Activated CD8-positive, alpha-beta memory T cell treated with anti-CD3 and anti-CD28 coated beads, Interleukin-2, amount 50 U/mL, for 48 hours (primary cell): Measurements from ENCODE around the gene GTF2A1.
"Not testable (repeated sequence)": the region's sequence is repeated elsewhere in the genome, so short reads cannot be mapped to it uniquely, and the experiment has no call there.

Experiments
- DNase-seq: peaks from one replicate; pipeline ENCODE4 v3.0.0-alpha.2; 2020

Gene GTF2A1

GRCh38 chr14:81220830-81221578 is at the start of gene GTF2A1:
Gene GTF2A1 (minus strand): TSS chr14:81220959. CDS start chr14:81220518, 441 bp downstream.
- DNase-seq = peak; percentile 95

DNA sequence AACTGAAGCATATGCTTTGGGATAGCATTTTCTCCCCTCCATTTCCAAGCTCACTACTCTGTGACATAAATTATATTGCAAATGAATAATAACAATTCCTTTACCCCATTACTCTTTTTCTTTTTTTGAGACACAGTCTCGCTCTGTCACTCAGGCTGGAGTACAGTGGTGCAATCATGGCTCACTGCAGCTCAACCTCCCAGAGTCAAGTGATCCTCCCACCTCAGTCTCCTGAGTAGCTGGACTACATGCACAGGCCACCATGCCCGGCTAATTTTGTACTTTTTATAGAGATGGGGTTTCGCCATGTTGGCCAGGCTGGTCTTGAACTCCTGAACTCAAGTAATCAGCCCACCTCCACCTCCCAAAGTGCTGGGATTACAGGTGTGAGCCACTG is 49.2 kb upstream of the GTF2A1 start:
- no peak for DNase-seq

DNA sequence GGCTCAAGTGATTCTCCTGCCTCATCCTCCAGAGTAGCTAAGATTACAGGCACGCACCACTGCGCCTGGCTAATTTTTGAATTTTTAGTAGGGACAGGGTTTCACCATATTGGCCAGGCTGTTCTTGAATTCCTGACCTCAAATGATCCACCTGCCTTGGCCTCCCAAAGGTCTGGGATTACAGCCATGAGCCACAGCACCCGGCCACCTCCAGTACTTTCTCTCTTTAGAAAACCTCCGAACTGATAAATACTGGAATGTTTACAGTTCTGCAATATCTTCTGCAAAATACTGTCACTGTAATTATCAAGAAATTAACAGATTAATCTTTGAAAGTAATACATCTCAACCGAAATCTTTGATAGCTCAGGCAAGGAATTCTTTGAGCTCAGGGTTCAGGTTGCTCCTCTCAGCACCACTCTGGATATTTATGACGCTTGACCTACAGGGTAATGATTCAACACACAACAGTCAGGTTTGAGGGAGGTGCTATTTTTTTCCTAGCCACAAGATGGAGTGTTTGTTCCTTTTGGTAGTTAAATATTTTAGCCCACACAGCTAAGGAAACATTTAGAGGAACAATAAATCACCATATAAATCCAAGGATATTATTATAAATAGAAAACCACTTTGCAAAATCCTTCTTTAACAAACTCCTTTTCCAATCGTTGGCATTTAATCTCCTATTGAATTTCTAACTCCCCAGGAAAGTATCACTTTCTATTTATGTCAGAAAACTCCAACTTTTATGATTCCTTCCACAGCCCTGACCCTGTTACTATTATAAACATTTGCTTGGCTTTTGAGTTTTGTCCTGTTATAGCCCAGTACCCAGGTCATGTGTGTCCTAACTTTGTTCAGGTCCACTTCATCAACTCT is 48.6 kb upstream of the GTF2A1 start:
- DNase-seq = no peak

GRCh38 chr14:81268016-81268416 is 47.3 kb upstream of the GTF2A1 start:
- no peak for DNase-seq

GRCh38 chr14:81265636-81266169 is 44.9 kb upstream of the GTF2A1 start:
- DNase-seq = no peak

GRCh38 chr14:81264671-81265070 is 43.9 kb upstream of the GTF2A1 start:
- no peak for DNase-seq

GRCh38 chr14:81263777-81264410 is 43.1 kb upstream of the GTF2A1 start:
- no peak for DNase-seq

- DNase-seq = no peak
Measured at GRCh38 chr14:81261176-81261575, 40.4 kb upstream of the GTF2A1 start.

DNA sequence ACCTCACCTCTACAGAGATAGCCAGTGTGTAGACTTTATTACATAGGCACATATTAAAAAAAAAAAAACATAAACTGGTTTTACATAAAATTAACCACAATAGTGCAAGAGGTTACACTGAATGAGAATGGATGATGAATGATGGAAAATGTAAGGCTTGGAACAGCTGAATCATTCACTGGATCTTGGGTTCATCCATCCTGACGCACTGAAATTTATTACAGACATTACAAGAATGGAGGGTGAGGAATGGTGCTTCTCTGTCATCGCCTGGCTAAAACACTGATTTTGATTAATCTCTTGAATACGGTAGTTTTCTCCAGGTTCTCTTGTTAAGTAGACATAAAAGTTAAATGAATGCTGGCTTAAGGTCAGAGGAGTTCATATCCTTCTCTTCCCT is 40.0 kb upstream of the GTF2A1 start:
- DNase-seq = no peak

GRCh38 chr14:81256289-81256960 is 35.7 kb upstream of the GTF2A1 start:
- DNase-seq = no peak

DNA sequence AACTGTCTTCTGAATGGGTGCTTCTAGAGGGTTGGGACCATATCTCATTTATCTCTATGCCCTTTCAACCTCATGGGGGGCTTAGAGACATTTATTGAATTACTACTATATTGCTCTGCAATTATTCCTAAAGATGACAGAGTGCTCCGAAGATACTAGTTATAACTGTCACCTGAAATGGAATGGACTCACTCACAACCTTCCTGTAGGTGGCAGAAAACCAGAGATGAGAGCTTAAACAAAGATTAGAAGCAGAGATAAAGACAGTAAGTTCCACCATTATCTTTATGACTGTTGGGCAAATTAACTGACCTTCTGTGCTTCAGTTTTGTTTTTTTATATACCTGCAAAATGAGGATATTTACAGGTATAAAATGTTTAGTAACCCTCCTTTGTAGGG is 31.5 kb upstream of the GTF2A1 start:
- no peak for DNase-seq

DNA sequence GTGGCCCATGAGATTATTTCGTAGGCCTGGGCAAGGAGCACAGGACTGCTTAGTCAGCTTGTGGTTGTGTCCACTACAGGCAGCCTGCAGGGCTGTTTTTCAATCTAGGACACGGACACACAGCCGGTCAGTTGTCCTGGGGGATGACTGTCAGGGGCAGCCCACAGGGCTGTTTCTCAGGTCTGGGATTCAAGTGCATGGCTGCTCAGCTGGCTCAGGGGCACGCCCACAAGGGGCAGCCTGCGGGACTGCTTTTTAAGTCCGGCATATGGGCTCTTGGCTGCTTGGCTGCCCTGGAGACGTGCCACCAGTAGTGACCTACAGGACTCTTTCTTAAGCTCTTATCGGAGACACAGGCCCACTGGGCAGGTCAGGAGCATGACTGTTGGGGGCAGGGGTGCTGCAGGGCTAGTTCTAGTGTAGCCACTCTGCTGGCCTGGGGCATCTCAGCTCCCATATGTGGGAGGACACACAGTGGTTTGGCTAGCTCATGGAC is 26.6 kb upstream of the GTF2A1 start:
- no peak for DNase-seq

DNA sequence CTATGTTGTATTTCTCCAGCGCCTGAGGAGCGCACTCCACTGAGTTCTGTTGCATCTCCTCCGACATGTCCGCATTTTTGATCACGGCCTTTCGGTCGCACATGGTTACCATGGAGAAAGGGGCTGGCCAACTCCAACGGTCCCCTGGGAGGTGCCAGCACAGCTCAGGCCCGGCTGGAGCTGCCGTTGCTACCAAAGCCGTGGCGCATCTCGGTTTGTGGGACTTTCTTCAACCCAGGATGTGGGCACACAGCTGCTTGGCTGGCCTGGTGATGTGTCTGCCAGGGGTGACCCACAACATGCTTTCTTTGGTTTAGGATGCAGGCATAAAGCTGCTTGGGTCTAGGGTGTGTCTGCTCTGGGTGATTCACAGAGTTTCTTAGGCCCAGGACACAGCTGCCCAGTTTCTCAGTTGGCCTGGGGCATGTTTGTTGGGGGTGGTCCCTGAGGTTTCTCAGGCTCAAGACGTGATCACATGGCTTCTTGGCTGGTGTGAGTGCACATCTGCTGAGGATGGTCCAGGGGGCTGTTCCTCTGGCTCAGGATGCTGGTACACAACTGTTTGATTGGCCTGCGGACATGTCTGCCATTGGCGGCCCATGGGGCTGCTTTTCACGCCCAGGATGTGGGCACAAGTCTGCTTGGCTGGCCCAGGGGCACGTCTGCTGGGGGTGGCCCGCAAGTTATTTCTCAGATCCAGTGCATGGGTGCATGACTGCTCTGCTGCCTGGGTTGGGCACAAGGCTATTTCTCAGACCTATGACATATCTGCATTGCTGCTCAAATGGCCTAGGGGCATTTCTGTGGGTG is 25.9 kb upstream of the GTF2A1 start:
- DNase-seq = no peak

DNA sequence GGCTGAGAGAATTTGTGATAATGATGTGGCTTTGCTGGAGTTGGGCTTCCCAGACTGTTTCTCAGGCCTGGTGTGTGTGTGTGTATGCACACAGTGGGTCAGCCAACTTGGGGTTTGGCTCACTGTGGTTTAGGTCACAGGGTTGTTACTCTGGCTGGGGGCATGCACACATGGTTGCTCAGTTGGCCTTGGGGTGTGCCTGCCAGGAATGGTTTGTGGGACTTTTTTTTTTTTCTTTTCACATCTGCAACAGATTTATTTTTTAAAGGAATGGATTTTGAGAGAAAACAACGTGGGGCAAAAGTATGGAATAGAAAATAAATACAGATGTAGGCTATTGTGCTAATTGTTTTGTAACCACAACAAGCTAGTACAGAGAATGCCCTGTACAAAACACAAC is 25.0 kb upstream of the GTF2A1 start:
- no peak for DNase-seq

- not testable (repeated sequence) for DNase-seq
Measured at GRCh38 chr14:81244431-81244830, 23.7 kb upstream of the GTF2A1 start.

- DNase-seq = no peak
Measured at GRCh38 chr14:81243499-81243898, 22.7 kb upstream of the GTF2A1 start.

DNA sequence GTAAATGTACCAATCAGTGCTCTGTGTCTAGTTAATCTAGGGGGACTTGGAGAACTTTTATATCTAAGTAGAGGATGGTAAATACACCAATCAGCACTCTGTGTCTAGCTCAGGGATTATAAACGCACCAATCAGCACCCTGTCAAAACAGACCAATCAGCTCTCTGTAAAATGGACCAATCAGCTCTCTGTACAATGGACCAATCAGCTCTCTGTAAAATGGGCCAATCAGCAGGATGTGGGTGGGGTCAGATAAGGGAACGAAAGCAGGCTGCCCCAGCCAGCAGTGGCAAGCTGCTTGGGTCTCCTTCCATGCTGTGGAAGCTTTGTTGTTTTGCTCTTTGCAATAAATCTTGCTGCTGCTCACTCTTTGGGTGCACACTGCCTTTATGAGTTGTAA is 16.1 kb upstream of the GTF2A1 start:
- DNase-seq = not testable (repeated sequence)

GRCh38 chr14:81236138-81236537 is 15.4 kb upstream of the GTF2A1 start:
- DNase-seq = no peak

DNA sequence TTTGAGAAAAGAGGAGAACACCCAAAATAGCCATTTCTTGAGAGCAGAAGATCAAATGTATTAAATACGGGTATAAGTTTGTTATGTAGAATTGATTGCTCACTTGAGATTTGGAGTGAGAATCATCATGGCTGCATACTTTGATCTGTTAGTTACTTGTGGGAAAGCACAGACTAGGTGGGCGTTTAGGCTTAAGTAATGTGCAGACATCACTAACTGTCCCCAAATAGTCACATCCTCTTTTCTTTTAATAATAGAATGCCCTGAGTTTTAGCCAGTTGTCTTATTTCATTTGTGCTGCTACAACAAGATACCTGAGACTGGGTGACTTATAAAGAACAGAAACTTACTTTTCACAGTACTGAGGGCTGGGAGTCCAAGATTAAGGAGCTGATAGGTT is 14.3 kb upstream of the GTF2A1 start:
- no peak for DNase-seq

- no peak for DNase-seq
Measured at GRCh38 chr14:81234278-81234677, 13.5 kb upstream of the GTF2A1 start.

DNA sequence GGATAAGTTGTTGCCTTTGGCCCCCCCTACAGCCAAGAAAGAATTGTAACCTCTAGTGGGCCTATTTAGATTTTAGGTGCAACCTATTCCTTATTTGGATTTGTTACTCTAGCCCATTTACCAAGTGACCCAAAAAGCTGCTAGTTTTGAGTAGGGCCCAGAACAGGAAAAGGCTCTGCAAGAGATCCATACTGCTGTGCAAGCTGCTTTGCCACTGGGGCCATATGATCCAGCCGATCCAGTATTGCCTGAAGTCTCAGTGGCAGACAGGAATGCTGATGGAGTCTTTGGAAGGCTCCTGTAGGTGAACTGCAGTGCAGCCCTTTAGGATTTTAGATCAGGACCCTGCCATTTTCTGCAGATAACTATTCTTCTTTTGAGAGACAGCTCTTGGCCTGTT is 12.9 kb upstream of the GTF2A1 start:
- no peak for DNase-seq

- DNase-seq = no peak
Measured at GRCh38 chr14:81231540-81231939, 10.8 kb upstream of the GTF2A1 start.
